Measurements from ENCODE around the gene STX5.

Gene STX5

GRCh38 chr11:62853279-62853965 lies 21.6 kb upstream of the STX5 start:
- no peak for DNase-seq (ENCODE audit: low read depth)
- no peak for TF ChIP-seq CTCF (conservative IDR thresholded peaks at IDR 0.05; ENCODE audit: low read length)
- H3K4me3 ChIP-seq (ENCODE audit: low read length) = peak overlapping the region; percentile 93

- no peak for DNase-seq (ENCODE audit: low read depth)
- no peak overlapping the region for H3K4me3 ChIP-seq (ENCODE audit: low read length)
- no peak for TF ChIP-seq CTCF (conservative IDR thresholded peaks at IDR 0.05; ENCODE audit: low read length)
Measured at GRCh38 chr11:62852523-62853188, 20.8 kb upstream of the STX5 start.

DNA sequence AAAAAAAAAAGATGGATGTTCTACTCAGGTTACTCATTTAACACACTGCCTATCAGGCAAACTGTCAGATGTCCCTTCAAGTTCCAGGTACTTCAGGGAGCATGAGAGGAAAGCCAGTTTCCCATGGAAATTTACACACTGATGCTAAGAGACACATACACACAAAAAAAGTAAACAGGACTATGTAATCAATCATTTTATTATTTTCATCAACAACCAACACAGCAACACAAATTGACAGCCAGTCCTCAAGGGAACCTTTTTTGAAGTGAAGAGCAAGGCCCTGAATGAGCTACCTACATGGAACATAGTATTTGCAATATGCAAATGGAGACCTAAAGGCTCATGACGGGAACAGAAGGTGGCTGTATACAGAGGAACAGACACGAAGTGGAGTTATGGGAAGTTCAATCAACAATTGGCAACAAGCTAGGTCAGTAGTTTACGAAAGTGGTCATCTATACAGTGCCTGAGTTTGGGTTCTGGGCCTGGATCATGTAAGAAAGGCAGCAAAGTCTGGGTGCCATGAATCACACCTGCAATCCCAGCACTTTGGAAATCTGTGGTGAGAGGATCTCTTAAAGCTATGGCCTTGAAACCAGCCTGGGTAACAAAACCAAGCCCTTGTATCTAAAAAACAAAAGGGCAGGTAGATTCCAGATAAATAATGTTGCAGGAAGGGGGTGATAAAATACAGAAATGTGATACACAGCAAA lies 20.1 kb upstream of the STX5 start:
- no peak for TF ChIP-seq CTCF (conservative IDR thresholded peaks at IDR 0.05; ENCODE audit: low read length)
- H3K4me3 ChIP-seq (ENCODE audit: low read length) = no peak overlapping the region

DNA sequence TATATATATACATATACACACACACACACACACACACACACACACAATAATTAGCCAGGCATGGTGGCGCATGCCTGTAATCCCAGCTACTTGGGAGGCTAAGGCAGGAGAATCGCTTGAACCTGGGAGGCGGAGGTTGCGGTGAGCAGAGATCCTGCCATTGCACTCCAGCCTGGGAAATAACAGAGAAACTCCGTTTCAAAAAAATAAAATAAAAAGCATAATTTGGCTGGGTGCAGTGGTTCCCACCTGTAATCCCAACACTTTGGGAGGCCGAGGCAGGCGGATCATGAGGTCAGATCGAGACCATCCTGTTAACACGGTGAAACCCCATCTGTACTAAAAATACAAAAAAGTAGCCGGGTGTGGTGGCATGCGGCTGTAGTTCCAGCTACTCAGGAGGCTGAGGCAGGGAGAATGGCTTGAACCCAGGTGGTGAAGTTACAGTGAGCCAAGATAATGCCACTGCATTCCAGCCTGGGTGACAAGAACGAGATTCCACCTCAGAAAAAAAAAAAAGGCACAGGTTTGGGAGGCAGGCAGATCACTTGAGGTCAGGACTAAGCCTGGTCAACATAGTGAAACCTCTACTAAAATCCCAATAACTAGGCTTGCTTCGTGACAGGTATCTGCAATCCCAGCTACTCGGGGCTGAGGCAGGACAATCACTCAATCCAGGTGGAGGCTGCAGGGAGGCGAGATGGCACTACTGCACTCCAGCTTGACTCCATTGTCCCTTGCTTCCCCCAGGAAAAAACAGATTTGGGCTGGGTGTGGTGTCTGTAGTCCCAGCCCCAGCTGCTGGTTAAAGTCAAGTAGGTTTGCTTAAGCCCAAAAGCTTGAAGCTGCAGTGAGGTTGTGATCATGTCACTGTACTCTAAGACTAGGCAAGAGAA lies 19.3 kb upstream of the STX5 start:
- no peak overlapping the region for H3K4me3 ChIP-seq (ENCODE audit: low read length)
- no peak for TF ChIP-seq CTCF (conservative IDR thresholded peaks at IDR 0.05; ENCODE audit: low read length)
- DNase-seq (ENCODE audit: low read depth) = no peak

More for the DNA sequence above, 20.1 kb upstream of the STX5 start:
- no peak for DNase-seq (ENCODE audit: low read depth)

DNA sequence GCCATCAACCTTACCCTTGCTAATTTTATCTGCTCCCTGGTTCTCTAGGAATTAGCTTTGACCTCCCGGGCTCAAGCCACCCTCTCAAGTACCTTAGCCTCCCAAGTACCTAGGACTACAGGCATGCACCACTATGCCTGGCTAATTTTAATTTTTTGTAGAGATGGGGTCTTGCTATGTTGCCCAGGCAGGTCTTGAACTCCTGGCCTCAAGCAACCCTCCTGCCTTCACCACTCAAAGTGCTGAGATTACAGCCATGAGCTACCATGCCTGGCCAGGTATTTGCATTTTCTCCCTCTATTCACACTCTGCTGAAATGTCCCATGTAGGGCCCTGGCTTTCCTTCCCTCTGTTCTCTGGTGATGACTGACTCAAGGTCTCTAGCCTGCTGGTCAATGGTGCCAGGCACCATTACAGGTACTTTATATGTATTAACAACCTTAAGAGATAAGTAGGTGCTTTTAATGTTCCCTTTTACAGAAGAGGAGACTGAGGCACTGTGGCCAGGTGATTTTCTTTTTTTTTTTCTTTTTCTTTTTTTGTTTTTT lies 16.0 kb upstream of the STX5 start:
- DNase-seq (ENCODE audit: low read depth) = no peak
- H3K4me3 ChIP-seq (ENCODE audit: low read length) = no peak overlapping the region
- TF ChIP-seq CTCF (conservative IDR thresholded peaks at IDR 0.05; ENCODE audit: low read length) = no peak

- H3K4me3 ChIP-seq (ENCODE audit: low read length) = no peak overlapping the region
- DNase-seq (ENCODE audit: low read depth) = no peak
- TF ChIP-seq CTCF (conservative IDR thresholded peaks at IDR 0.05; ENCODE audit: low read length) = no peak
Measured at GRCh38 chr11:62846177-62846576, 14.3 kb upstream of the STX5 start.
